HT1080 (cell line): ENCODE data around the gene EID1. TPM values are rescaled to one million over a fixed set of nuclear protein-coding genes. Genes with fewer than 3 reads are reported as not detected.

Experiments used
- DNase-seq: peaks from one replicate; pipeline ENCODE4 v3.0.0-alpha.2; 2015; ENCODE audit warnings: low read depth
- total RNA-seq: library from RNA; depleted of rRNA; stranded (reverse); fragments of >200 nt; shearing (Covaris generic); gene quantifications from 2 replicates; pipeline ENCODE4 v1.2.3, GENCODE V29; 2014

Gene EID1
- total RNA-seq, 1 experiment from 2014 or later: 193 TPM

GRCh38 chr15:48868536-48868935 is 9.4 kb upstream of the EID1 start:
- DNase-seq: peak; percentile 80

- DNase-seq: no peak
Observed at GRCh38 chr15:48869966-48870365, 8.0 kb upstream of the EID1 start.

- no peak for DNase-seq
Observed at GRCh38 chr15:48871542-48871941, 6.4 kb upstream of the EID1 start.

- DNase-seq: no peak
Observed at GRCh38 chr15:48872632-48873031, 5.3 kb upstream of the EID1 start.

DNA sequence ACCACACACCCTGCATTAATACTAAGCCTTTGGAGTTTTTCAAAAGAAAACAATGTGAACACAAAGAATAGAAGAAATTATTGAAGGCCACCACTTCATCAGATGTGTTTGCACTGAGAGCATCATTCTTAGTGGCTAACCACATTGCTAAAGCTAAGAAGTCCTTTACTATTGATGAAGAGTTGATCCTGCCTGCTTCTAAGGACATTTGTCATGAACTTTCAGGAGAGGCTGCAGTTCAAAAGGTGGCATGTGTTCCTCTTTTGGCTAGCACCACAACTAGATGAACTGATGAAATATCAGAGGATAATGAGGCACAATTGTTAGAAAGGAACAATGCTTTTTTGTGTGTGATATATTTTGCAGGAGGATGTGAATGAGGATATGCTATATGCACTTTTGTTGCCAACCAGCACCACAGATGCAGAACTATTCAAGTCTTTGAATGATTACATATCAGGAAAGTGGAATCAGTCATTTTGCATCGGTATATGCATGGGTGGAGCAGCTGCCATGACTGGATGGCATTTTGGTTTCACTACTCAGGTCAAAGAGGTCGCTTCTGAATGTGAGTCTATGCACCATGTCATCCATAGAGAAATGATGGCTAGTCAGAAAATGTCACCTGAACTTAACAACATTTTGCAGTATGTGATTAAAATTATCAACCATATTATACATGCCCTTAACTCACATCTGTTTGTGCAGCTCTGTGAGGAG is 2.5 kb upstream of the EID1 start:
- DNase-seq: no peak

- DNase-seq: no peak
Observed at GRCh38 chr15:48876057-48876456, 1.9 kb upstream of the EID1 start.

GRCh38 chr15:48880070-48880634 is 2.2 kb downstream of the EID1 start:
- no peak for DNase-seq

DNA sequence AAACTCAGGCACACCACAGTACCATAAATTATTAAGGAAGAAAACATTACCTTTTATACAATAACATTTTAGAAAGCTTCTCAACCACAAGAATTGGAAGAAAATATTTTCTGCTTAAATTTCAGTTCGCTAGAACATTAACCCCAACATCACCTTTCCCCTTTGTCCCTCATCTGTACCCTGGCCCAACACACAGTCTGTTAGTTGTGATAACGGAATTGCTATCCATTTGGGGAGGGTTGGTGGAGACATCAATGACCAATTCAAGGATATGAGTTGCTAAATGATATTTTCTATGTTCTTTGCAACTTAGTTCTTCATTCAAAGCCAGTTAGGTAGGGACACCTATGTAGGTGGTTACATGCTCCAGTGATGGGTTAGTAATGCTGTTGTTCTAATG is 5.8 kb downstream of the EID1 start:
- no peak for DNase-seq

DNA sequence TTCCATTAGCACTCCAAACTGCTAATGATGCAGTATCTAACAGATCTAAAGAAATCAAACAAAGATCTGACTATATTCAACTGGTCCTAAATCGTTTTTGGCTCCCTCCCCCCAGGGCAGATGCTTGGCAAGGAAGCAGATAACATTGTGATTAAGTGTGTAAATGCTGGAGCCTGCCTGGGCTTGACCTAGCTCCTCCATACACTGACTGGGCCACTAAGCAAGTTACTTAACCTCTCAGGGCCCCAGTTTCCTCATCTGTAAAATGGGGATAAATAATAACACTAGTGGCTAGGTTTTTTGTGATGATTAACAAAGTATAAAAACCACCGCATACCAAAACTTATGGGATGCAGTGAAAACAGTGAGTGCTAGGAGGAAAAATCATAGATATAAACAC is 9.2 kb downstream of the EID1 start:
- DNase-seq: no peak

- no peak for DNase-seq
Observed at GRCh38 chr15:48888191-48888590, 10.3 kb downstream of the EID1 start.

DNA sequence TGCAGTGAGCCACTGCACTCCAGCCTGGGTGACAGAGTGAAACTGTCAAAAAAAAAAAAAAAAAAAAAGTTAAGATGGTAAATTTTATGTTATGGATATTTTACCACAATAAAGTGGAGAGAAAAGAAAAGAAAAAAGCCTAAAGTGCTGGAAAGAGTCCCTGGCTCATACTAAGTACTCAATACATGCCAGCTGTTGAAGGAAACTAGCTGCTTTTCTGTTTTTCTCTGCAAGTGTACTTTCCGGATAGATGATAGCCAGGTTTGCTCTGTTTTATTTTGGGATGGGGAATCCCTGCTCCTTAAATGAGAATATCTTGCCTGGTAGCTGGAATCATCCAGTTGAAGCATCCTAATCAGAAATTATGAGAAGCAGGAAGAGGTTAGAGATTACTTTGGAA is 10.9 kb downstream of the EID1 start:
- DNase-seq: no peak

DNA sequence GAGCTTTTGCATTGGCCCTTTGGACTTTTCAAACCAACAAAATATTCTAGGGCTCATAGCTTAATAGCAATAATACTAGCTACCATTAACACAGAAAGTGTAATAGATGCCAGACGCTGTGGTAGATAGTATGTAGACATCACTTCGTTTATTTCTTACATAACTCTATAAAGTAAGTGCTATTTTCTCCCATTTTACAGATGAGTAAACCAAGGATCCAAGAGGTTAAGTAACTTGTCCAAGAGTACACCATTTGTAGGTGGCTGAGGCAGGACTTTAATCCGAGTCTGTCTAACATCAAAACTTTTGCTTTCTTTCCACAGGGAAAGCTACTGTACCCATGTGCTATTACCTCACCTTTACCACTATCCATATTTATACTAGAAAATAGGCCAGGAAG is 12.0 kb downstream of the EID1 start:
- no peak for DNase-seq

GRCh38 chr15:48890375-48890972 is 12.5 kb downstream of the EID1 start:
- DNase-seq: no peak

DNA sequence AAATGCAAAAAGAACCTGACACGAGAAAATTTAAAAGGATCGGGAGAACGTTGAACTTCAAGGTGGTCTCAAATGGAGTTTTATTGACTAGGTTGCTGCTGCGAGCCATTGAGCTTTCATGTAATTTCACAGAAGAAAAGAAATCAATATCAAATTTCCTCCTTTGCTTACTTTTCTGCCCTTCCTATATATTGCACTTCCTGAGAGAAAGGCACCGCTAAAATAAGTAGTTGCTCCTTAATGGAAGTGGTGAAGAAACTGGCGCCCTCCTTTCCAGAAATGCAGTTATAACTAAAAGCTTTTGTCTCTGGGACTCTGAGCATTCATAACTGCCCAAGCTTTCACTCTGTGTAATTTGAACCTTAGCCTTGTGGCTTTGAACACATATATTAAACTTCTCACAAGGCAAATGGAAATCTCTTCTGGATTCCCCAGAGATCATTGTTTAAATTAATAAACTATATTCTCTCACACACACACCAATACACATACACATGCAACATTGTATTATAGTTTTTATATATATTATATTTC is 13.4 kb downstream of the EID1 start:
- DNase-seq: no peak

GRCh38 chr15:48893311-48893710 is 15.4 kb downstream of the EID1 start:
- DNase-seq: no peak

- DNase-seq: no peak
Observed at GRCh38 chr15:48896869-48897814, 19.2 kb downstream of the EID1 start.

DNA sequence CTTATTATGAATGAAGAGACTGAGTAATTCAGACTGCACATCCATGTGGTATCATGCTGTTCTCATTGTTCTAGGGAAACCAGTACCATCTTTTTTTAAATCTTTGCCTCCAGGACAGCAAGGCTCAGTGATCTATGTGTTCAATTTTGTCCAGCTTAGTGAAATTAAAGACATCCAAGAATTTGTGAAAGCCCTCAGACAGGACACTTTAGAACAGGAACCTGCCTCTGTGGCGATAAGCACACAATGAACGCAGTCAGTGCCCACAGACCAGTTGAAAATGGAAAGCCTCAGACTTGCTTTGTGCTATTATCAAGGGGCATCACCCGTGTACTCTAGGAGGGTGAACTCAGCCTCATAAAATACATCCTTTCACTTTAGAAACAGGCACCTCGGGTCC is 20.1 kb downstream of the EID1 start:
- no peak for DNase-seq

- DNase-seq: no peak
Observed at GRCh38 chr15:48898446-48898845, 20.5 kb downstream of the EID1 start.

GRCh38 chr15:48899793-48900192 is 21.9 kb downstream of the EID1 start:
- no peak for DNase-seq

DNA sequence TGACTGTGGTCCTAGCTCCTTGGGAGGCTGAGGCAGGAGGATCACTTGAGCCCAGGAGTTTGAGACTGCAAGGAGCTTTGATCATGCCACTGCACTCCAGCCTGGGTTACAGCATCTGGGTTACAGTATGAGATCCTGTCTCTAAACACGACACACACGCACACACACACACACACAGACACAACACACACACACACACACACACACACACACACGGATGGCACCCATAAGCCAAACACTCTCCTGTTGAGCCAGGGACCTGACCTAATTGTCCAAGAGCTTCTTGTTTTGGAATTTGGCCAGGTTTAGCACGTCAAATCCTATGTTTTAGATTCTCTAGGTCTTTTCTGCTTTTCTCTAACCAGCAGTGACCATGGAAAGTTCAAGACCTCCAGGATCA is 26.8 kb downstream of the EID1 start:
- no peak for DNase-seq

- DNase-seq: no peak
Observed at GRCh38 chr15:48905216-48905615, 27.3 kb downstream of the EID1 start.

GRCh38 chr15:48905847-48906246 is 27.9 kb downstream of the EID1 start:
- no peak for DNase-seq
